Measurements from ENCODE around the gene SMAP2. TPM values are rescaled to one million over a fixed set of nuclear protein-coding genes. Genes with fewer than 3 reads are reported as not detected.
"Not testable (repeated sequence)": the region's sequence is repeated elsewhere in the genome, so short reads cannot be mapped to it uniquely, and the experiment has no call there.

Gene SMAP2
- total RNA-seq, 2 donors from 2014 or later: 26.0 to 44.8 TPM

DNA sequence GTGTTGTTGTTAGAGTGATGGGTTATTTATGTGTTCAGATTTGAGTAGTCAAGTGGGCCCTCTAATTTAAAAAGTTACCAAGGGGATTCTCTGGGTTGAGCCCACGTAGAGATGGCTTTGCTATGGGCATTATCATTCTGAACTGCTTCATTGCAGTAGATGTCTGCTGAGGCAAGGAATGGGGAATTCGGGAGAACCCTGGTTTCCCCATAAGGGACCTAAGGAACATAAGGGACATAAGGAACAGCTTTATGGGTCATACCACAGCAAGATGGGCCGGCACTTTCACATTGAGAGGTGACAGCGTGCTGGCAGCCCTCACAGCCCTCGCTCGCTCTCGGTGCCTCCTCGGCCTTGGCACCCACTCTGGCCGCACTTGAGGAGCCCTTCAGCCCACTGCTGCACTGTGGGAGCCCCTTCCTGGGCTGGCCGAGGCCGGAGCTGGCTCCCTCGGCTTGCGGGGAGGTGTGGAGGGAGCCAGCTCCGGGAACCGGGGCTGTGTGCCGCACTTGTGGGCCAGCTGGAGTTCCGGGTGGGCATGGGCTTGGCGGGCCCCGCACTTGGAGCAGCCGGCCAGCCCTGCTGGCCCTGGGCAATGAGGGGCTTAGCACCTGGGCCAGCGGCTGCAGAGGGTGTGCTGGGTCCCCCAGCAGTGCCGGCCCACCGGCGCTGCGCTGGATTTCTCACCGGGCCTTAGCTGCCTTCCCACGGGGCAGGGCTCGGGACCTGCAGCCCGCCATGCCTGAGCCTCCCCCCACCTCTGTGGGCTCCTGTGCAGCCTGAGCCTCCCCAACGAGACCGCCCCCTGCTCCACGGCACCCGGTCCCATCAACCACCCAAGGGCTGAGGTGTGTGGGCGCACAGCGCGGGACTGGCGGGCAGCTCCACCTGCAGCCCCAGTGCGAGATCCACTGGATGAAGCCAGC lies 14.1 kb downstream of the SMAP2 start:
- DNase-seq (ENCODE audit: low spot score); intact Hi-C loops (cut with DNase I): not testable (repeated sequence)

GRCh38 chr1:40388456-40389321 lies 15.2 kb downstream of the SMAP2 start:
- DNase-seq (ENCODE audit: low spot score); intact Hi-C loops (cut with DNase I): not testable (repeated sequence)

DNA sequence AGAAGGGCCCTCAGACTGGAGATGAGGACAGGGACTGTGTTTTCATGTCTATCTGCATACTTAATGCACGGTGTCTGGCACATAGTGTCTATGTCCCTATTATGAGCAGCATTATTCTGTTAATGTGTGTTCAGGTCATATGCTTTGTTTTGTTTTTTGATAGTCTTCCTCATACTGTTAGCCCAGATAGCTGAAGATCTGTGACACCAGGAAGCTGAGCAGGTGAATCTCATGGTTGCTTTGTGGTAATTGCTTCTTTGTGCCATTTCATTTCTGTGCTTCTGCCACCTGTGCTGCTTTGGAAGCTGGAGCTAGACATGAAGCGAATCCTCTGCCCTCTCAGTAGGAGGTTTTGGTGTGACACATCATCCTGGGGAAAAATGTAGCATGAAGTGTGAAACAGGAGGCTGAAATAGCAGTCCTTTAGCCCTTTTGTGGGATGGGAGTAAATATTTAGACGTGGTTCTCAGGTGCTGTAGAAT lies 15.8 kb downstream of the SMAP2 start:
- no peak for DNase-seq (ENCODE audit: low spot score)
- intact Hi-C loops (cut with DNase I): no loop called here

- no peak for DNase-seq (ENCODE audit: low spot score)
- intact Hi-C loops (cut with DNase I): no loop called here
Observed at GRCh38 chr1:40389871-40390560, 16.5 kb downstream of the SMAP2 start.

GRCh38 chr1:40390857-40391256 lies 17.3 kb downstream of the SMAP2 start:
- intact Hi-C loops (cut with DNase I): no loop called here
- no peak for DNase-seq (ENCODE audit: low spot score)

DNA sequence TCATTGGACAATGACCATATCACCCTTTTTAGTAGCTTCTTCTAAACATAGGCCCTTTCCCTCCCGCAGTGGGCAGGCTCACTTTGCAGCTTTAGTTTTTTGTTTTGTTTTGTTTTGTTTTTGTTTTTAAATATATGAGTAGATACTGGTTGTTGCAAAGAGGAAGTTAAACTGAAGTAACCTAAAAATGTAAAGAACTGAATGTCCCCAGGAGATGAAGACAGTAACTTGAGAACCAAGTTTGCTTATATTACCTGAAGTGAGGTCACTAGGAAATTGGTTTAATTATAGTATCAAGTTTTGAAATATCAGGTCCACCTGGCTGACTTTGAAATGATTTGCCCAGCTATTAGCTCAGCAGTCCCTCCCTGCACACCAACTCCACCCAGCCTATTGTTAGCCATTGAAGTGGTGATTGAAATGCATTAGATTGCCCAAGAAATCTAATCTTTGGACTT lies 18.2 kb downstream of the SMAP2 start:
- intact Hi-C loops (cut with DNase I): no loop called here
- DNase-seq (ENCODE audit: low spot score): no peak

- no peak for DNase-seq (ENCODE audit: low spot score)
- intact Hi-C loops (cut with DNase I): no loop called here
Observed at GRCh38 chr1:40392221-40392620, 18.7 kb downstream of the SMAP2 start.

- no peak for DNase-seq (ENCODE audit: low spot score)
- intact Hi-C loops (cut with DNase I): no loop called here
Observed at GRCh38 chr1:40393173-40393572, 19.6 kb downstream of the SMAP2 start.

DNA sequence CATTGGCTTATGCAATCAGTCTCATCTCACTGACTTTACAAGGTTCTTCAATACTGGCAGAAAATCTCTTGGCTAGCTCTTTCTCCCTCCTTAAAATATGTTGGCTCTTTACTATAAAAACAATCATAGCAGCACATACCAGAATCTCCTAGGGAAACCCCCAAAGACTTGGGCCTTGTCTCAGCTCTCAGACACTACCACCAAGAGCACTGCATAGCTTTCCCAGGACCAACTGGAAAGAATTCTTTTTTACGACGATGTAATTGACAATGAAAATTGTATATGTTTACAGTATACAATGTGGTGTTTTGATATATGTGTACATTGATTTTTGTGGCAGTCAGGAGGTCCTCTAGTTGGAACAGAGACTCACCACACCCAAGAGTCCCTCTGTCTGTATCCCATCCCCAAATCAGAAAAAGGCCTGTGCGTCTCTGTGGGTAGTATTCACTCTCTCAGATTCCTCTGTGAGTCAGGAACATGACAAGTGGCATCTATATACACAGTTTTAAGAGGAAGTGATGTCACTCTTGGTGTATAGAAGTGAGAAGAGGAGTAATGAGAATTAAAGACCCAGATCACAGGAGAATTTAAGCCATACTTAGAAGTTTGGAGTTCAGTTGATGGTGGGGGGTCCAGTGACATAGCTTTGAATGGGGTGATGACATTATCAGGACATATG lies 21.1 kb downstream of the SMAP2 start:
- DNase-seq (ENCODE audit: low spot score): no peak
- intact Hi-C loops (cut with DNase I): no loop called here

GRCh38 chr1:40395190-40396175 lies 22.0 kb downstream of the SMAP2 start:
- intact Hi-C loops (cut with DNase I): no loop called here
- no peak for DNase-seq (ENCODE audit: low spot score)

DNA sequence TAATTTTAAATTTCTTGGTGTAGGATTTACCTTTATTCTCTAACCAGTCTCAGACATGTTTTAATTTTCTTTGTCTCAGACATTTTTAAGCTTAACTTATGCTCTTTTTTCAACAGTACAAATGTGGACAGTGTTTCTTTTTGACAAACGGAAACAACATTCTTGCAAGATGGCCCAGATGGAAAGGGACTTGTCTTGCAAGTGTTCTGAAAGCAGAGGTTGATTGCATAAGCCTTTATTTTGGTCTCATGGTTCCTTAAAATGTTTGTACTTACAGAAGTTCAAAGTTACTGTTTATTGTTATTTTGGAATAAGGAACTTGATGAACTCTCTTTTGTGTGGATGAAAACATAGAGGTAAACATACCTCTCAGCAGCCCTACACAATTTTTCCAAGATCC lies 22.9 kb downstream of the SMAP2 start:
- intact Hi-C loops (cut with DNase I): no loop called here

GRCh38 chr1:40397258-40397657 lies 23.7 kb downstream of the SMAP2 start:
- no peak for DNase-seq (ENCODE audit: low spot score)
- intact Hi-C loops (cut with DNase I): no loop called here

More for the DNA sequence above, 22.9 kb downstream of the SMAP2 start:
- DNase-seq (ENCODE audit: low spot score): no peak

GRCh38 chr1:40399984-40400704 lies 26.6 kb downstream of the SMAP2 start:
- no peak for DNase-seq (ENCODE audit: low spot score)
- intact Hi-C loops (cut with DNase I): loop anchor here in 1 of 2 donors (5.0 to 10.0 kb wide), 2 partner anchors 55 to 253 kb away; no protein-coding TSS in a partner anchor

- DNase-seq (ENCODE audit: low spot score): no peak
- intact Hi-C loops (cut with DNase I): loop anchor here in 1 of 2 donors (5.0 to 10.0 kb wide), 2 partner anchors 57 to 254 kb away; no protein-coding TSS in a partner anchor
Observed at GRCh38 chr1:40401473-40402201, 28.1 kb downstream of the SMAP2 start.

GRCh38 chr1:40404670-40405462 lies 31.3 kb downstream of the SMAP2 start:
- DNase-seq (ENCODE audit: low spot score): no peak
- intact Hi-C loops (cut with DNase I): loop anchor here in 1 of 2 donors (5.0 to 10.0 kb wide), 2 partner anchors 60 to 258 kb away; no protein-coding TSS in a partner anchor

Measured in posterior vena cava (tissue), 2 donors.